Gastrocnemius medialis (tissue), 4 donors: ENCODE data around the gene CTBP2.

Experiments used
- POLR2A ChIP-seq, 2 donors: fragments of 450-650 bp; IDR thresholded peaks; one replicate each; pipeline ENCODE4 v1.6.1; 2017; ENCODE audit warnings: antibody characterized with exemption in 2 of 2, mild to moderate bottlenecking in 2 of 2, moderate library complexity in 2 of 2
- TF ChIP-seq, protein P1 (sequence below), 5 experiments: fragments of 450-650 bp in 3 of 5; fragments of 200-600 bp in 2 of 5; sonication (generic) in 2 of 5; IDR thresholded peaks in 4 of 5; conservative IDR thresholded peaks in 1 of 5; 1 replicate in 4 of 5; 2 replicates in 1 of 5; pipeline ENCODE4 v1.5.1; 2016 to 2019; ENCODE audit warnings: antibody characterized with exemption in 5 of 5, mild to moderate bottlenecking in 3 of 5, moderate library complexity in 3 of 5

DNA sequence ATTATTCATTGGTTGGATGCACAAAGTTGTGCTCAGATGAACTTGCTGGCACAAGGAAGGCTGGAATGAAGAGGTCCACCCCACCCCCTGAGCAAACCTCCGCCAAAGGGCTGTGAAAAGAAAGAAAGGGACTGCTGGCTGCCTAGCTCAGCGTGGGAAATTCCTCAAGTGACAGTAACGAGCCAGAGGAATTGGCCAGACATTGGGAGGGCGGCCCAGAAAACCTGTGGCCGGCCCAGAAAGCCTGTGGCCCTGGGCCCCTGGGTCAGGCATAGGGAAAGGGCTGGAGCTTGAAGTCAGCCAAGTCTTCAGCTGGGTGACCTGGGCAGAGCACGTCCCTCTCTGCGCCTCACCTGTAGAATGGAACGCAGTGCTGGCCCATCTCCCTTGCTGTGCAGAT is 30.6 kb upstream of the CTBP2 start:
- TF ChIP-seq, protein P1, sequence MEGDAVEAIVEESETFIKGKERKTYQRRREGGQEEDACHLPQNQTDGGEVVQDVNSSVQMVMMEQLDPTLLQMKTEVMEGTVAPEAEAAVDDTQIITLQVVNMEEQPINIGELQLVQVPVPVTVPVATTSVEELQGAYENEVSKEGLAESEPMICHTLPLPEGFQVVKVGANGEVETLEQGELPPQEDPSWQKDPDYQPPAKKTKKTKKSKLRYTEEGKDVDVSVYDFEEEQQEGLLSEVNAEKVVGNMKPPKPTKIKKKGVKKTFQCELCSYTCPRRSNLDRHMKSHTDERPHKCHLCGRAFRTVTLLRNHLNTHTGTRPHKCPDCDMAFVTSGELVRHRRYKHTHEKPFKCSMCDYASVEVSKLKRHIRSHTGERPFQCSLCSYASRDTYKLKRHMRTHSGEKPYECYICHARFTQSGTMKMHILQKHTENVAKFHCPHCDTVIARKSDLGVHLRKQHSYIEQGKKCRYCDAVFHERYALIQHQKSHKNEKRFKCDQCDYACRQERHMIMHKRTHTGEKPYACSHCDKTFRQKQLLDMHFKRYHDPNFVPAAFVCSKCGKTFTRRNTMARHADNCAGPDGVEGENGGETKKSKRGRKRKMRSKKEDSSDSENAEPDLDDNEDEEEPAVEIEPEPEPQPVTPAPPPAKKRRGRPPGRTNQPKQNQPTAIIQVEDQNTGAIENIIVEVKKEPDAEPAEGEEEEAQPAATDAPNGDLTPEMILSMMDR (IDR thresholded peaks at IDR 0.05 in 4 of 5, conservative IDR thresholded peaks at IDR 0.05 in 1 of 5), result no peak
- TF ChIP-seq POLR2A (IDR thresholded peaks at IDR 0.05), result no peak
